ENCODE results near the gene RASAL2. TPM values are rescaled to one million over a fixed set of nuclear protein-coding genes. Genes with fewer than 3 reads are reported as not detected.
"Not testable (repeated sequence)": the region's sequence is repeated elsewhere in the genome, so short reads cannot be mapped to it uniquely, and the experiment has no call there.

Gene RASAL2
- total RNA-seq, 1 donor from 2014 or later, result 18.3 TPM

- Histone ChIP-seq H3K4me2 (no peak overlapping the region), H3K4me3 (no peak overlapping the region), H3K36me3 (no peaks in the 10 kb centered on the region), H2AFZ (replicated peaks) (no peak overlapping the region), H3K4me1 (no peaks in the 10 kb centered on the region), H3K9ac (no peak overlapping the region), H3K9me3 (ENCODE audit: low read depth) (no peaks in the 10 kb centered on the region), H3K79me2 (ENCODE audit: low read depth) (peaks cover 18% of the 10 kb centered on the region), H3F3A (ENCODE audit: low read depth) (no peaks in the 10 kb centered on the region), H3K27ac (no peak overlapping the region), H4K20me1 (ENCODE audit: low read depth) (no peaks in the 10 kb centered on the region), H3K27me3 (no peaks in the 10 kb centered on the region)
- peaks cover 18% of the 10 kb centered on the region for H3K9me3 Mint-ChIP-seq
- H3K4me3 Mint-ChIP-seq, result no peak overlapping the region
- H3K36me3 Mint-ChIP-seq, result no peaks in the 10 kb centered on the region
- no peaks in the 10 kb centered on the region for H3K27me3 Mint-ChIP-seq (ENCODE audit: insufficient read depth, low read depth)
- no peak for DNase-seq (ENCODE audit: low spot score)
- TF ChIP-seq CTCF (IDR thresholded peaks at IDR 0.05) (no peak), EZH2phosphoT487 (IDR thresholded peaks at IDR 0.05) (no peak), EZH2 (IDR thresholded peaks at IDR 0.05) (no peak)
- H3K4me1 Mint-ChIP-seq, result no peaks in the 10 kb centered on the region
- no peak overlapping the region for H3K27ac Mint-ChIP-seq
Observed at GRCh38 chr1:178190881-178191280, 97.0 kb downstream of the RASAL2 start.

GRCh38 chr1:178192686-178193085 lies 98.8 kb downstream of the RASAL2 start:
- Mint-ChIP-seq H3K4me1 (no peaks in the 10 kb centered on the region), H3K36me3 (no peaks in the 10 kb centered on the region), H3K4me3 (no peak overlapping the region), H3K27ac (no peak overlapping the region), H3K9me3 (peaks cover 6% of the 10 kb centered on the region), H3K27me3 (ENCODE audit: insufficient read depth, low read depth) (no peaks in the 10 kb centered on the region)
- no peaks in the 10 kb centered on the region for H3K9me3 ChIP-seq (ENCODE audit: low read depth)
- no peak overlapping the region for H3K4me3 ChIP-seq
- H3K27me3 ChIP-seq, result no peaks in the 10 kb centered on the region
- no peaks in the 10 kb centered on the region for H3K36me3 ChIP-seq
- TF ChIP-seq EZH2phosphoT487 (IDR thresholded peaks at IDR 0.05), result no peak
- TF ChIP-seq CTCF (IDR thresholded peaks at IDR 0.05), result no peak
- no peak overlapping the region for H2AFZ ChIP-seq (replicated peaks)
- H4K20me1 ChIP-seq (ENCODE audit: low read depth), result no peaks in the 10 kb centered on the region
- no peak overlapping the region for H3K4me2 ChIP-seq
- no peaks in the 10 kb centered on the region for H3F3A ChIP-seq (ENCODE audit: low read depth)
- H3K9ac ChIP-seq, result no peak overlapping the region
- peaks cover 10% of the 10 kb centered on the region for H3K79me2 ChIP-seq (ENCODE audit: low read depth)
- H3K4me1 ChIP-seq, result no peaks in the 10 kb centered on the region
- no peak for DNase-seq (ENCODE audit: low spot score)
- H3K27ac ChIP-seq, result no peak overlapping the region

GRCh38 chr1:178196631-178197030 lies 102.7 kb downstream of the RASAL2 start:
- Mint-ChIP-seq H3K4me3 (no peak overlapping the region), H3K4me1 (no peaks in the 10 kb centered on the region), H3K9me3 (peaks cover 32% of the 10 kb centered on the region), H3K27ac (no peak overlapping the region), H3K36me3 (peaks cover 15% of the 10 kb centered on the region), H3K27me3 (ENCODE audit: insufficient read depth, low read depth) (peaks cover 2% of the 10 kb centered on the region)
- Histone ChIP-seq H3K27me3 (no peaks in the 10 kb centered on the region), H2AFZ (replicated peaks) (no peak overlapping the region), H3K9ac (no peak overlapping the region), H3K4me1 (no peaks in the 10 kb centered on the region), H3F3A (ENCODE audit: low read depth) (no peaks in the 10 kb centered on the region), H3K4me2 (no peak overlapping the region), H4K20me1 (ENCODE audit: low read depth) (no peaks in the 10 kb centered on the region), H3K79me2 (ENCODE audit: low read depth) (peaks cover 10% of the 10 kb centered on the region), H3K27ac (no peak overlapping the region), H3K9me3 (ENCODE audit: low read depth) (no peaks in the 10 kb centered on the region), H3K36me3 (no peaks in the 10 kb centered on the region), H3K4me3 (no peak overlapping the region)
- no peak for DNase-seq (ENCODE audit: low spot score)
- no peak for TF ChIP-seq CTCF (IDR thresholded peaks at IDR 0.05)
- TF ChIP-seq EZH2 (IDR thresholded peaks at IDR 0.05), result no peak
- TF ChIP-seq EZH2phosphoT487 (IDR thresholded peaks at IDR 0.05), result no peak

GRCh38 chr1:178202095-178202494 lies 108.2 kb downstream of the RASAL2 start:
- H3K9me3 Mint-ChIP-seq, result peaks cover 46% of the 10 kb centered on the region
- H3K27me3 ChIP-seq; H4K20me1 ChIP-seq (ENCODE audit: low read depth); H3K36me3 ChIP-seq; H3K4me1 ChIP-seq; DNase-seq (ENCODE audit: low spot score); H3K9me3 ChIP-seq (ENCODE audit: low read depth); H3K4me3 ChIP-seq; H3K4me3 Mint-ChIP-seq; H2AFZ ChIP-seq (replicated peaks); H3K4me1 Mint-ChIP-seq; H3K79me2 ChIP-seq (ENCODE audit: low read depth); H3K27ac ChIP-seq; H3K27me3 Mint-ChIP-seq (ENCODE audit: insufficient read depth, low read depth); H3F3A ChIP-seq (ENCODE audit: low read depth); H3K4me2 ChIP-seq; H3K9ac ChIP-seq; H3K27ac Mint-ChIP-seq: not testable (repeated sequence)
- peaks cover 28% of the 10 kb centered on the region for H3K36me3 Mint-ChIP-seq

- H3K79me2 ChIP-seq (ENCODE audit: low read depth); H2AFZ ChIP-seq (replicated peaks); H3K4me1 Mint-ChIP-seq; H3F3A ChIP-seq (ENCODE audit: low read depth); H3K4me1 ChIP-seq; H3K4me3 Mint-ChIP-seq; H3K4me3 ChIP-seq; H3K27ac Mint-ChIP-seq; H4K20me1 ChIP-seq (ENCODE audit: low read depth); H3K27me3 ChIP-seq; H3K4me2 ChIP-seq; H3K27me3 Mint-ChIP-seq (ENCODE audit: insufficient read depth, low read depth); H3K36me3 ChIP-seq; H3K9me3 ChIP-seq (ENCODE audit: low read depth); DNase-seq (ENCODE audit: low spot score); H3K27ac ChIP-seq; H3K9ac ChIP-seq: not testable (repeated sequence)
- H3K36me3 Mint-ChIP-seq, result peaks cover 28% of the 10 kb centered on the region
- peaks cover 46% of the 10 kb centered on the region for H3K9me3 Mint-ChIP-seq
Observed at GRCh38 chr1:178202546-178202945, 108.6 kb downstream of the RASAL2 start.

- not testable (repeated sequence) for H3K27ac Mint-ChIP-seq; H3K36me3 ChIP-seq; H3K4me2 ChIP-seq; H3K27me3 Mint-ChIP-seq (ENCODE audit: insufficient read depth, low read depth); H3K4me1 ChIP-seq; H2AFZ ChIP-seq (replicated peaks); H3K27me3 ChIP-seq; H3K79me2 ChIP-seq (ENCODE audit: low read depth); H4K20me1 ChIP-seq (ENCODE audit: low read depth); H3K4me3 ChIP-seq; H3F3A ChIP-seq (ENCODE audit: low read depth); H3K4me1 Mint-ChIP-seq; H3K4me3 Mint-ChIP-seq; H3K27ac ChIP-seq; DNase-seq (ENCODE audit: low spot score); H3K9ac ChIP-seq
- peaks cover 17% of the 10 kb centered on the region for H3K9me3 ChIP-seq (ENCODE audit: low read depth)
- Mint-ChIP-seq H3K36me3 (peaks cover 22% of the 10 kb centered on the region), H3K9me3 (peaks cover 35% of the 10 kb centered on the region)
Observed at GRCh38 chr1:178208269-178208856, 114.5 kb downstream of the RASAL2 start.

All from neural progenitor cell (in vitro differentiated cells).